A673 (cell line): Measurements from ENCODE around the gene MEOX1.

Experiments used
- CTCF ChIP-seq: fragments of 300-800, 200-600 bp; sonication (generic); conservative IDR thresholded peaks from 2 replicates; pipeline ENCODE4 v1.5.1; 2017; ENCODE audit warnings: low read depth, mild to moderate bottlenecking, antibody characterized with exemption, low read length, moderate library complexity, mixed read lengths
- EZH2 ChIP-seq: fragments of 200-600 bp; sonication (generic); IDR thresholded peaks from 2 replicates; pipeline ENCODE4 v1.6.1; 2017; ENCODE audit warnings: borderline replicate concordance, low read depth, mild to moderate bottlenecking, mixed read lengths, antibody characterized with exemption, low read length; ENCODE audit not compliant: poor library complexity, severe bottlenecking

- TF ChIP-seq CTCF (no peak), EZH2 (no peak)
These were observed 16.3 kb downstream of the MEOX1 start for GRCh38 chr17:43645450-43645764.
